HepG2 (cell line): ENCODE measurements around the gene ADAP2. TPM values are rescaled to one million over a fixed set of nuclear protein-coding genes. Genes with fewer than 3 reads are reported as not detected.
A peak's percentile ranks its signal among the peaks of the same experiment; 100 is the strongest.

Experiments used
- ATF7-NPFF ChIP-seq: sonication (generic); formaldehyde crosslinking; IDR thresholded peaks from 2 replicates; pipeline ENCODE4 v1.8.1; 2023; ENCODE audit warnings: mild to moderate bottlenecking, low read depth, missing genetic modification reagents, moderate library complexity
- HNRNPK ChIP-seq: fragments of 200-400 bp; formaldehyde crosslinking; IDR thresholded peaks from 2 replicates; pipeline ENCODE4 v1.6.1; 2018; ENCODE audit warnings: low read length, low read depth, moderate library complexity, mild to moderate bottlenecking; ENCODE audit not compliant: poor library complexity, severe bottlenecking
- JARID2 ChIP-seq: sonication (generic); formaldehyde crosslinking; IDR thresholded peaks from 2 replicates; pipeline ENCODE4 v1.8.1; 2023; ENCODE audit warnings: missing genetic modification reagents, inconsistent platforms; ENCODE audit not compliant: insufficient replicate concordance
- KMT2A ChIP-seq: sonication (generic); formaldehyde crosslinking; IDR thresholded peaks from 2 replicates; pipeline ENCODE4 v1.4.0; 2020; ENCODE audit warnings: missing genetic modification reagents
- RFX5 ChIP-seq: IDR thresholded peaks from 2 replicates; pipeline ENCODE4 v1.6.1; 2011; ENCODE audit warnings: low read depth, low read length, improper control_type of control experiment
- SP4 ChIP-seq: sonication (generic); formaldehyde crosslinking; IDR thresholded peaks from 2 replicates; pipeline ENCODE4 v1.8.1; 2023; ENCODE audit warnings: mild to moderate bottlenecking, missing genetic modification reagents
- THYN1 ChIP-seq: sonication (generic); formaldehyde crosslinking; IDR thresholded peaks from 2 replicates; pipeline ENCODE4 v1.8.1; 2023; ENCODE audit warnings: low read depth, mild to moderate bottlenecking, moderate library complexity, missing genetic modification reagents, borderline replicate concordance
- ZMYM4 ChIP-seq: sonication (generic); formaldehyde crosslinking; IDR thresholded peaks from 2 replicates; pipeline ENCODE4 v1.8.1; 2023; ENCODE audit warnings: mild to moderate bottlenecking, missing genetic modification reagents
- ZNF460 ChIP-seq: sonication (generic); formaldehyde crosslinking; IDR thresholded peaks from 2 replicates; pipeline ENCODE4 v1.5.1; 2020; ENCODE audit warnings: missing genetic modification reagents, mild to moderate bottlenecking, borderline replicate concordance
- ZNF780A ChIP-seq: sonication (generic); formaldehyde crosslinking; IDR thresholded peaks from 2 replicates; pipeline ENCODE4 v1.8.0; 2022; ENCODE audit warnings: mild to moderate bottlenecking, missing genetic modification reagents, moderate library complexity
- polyA plus RNA-seq, 8 experiments: library from polyadenylated mRNA; depleted of rRNA in 3 of 8; stranded (reverse) in 7 of 8; unstranded in 1 of 8; fragments of >200 nt; fragmentation: Illumina TruSeq in 4 of 8; extraction: Trizol in 4 of 8; gene quantifications; 2 replicates each; pipeline versions ENCODE4 v1.2.1 to v1.2.3, GENCODE V29; 2011 to 2016; ENCODE audit warnings: low read depth in 4 of 8, missing spikeins in 1 of 8, mixed read lengths in 1 of 8; ENCODE audit not compliant: insufficient read depth in 1 of 8
- total RNA-seq, 5 experiments: library from RNA; depleted of rRNA; stranded (reverse); fragments of >200 nt; fragmentation: Illumina TruSeq; extraction: Trizol; gene quantifications; 2 replicates each; pipeline ENCODE4 v1.2.3, GENCODE V29; 2016; ENCODE audit warnings: low read depth in 1 of 5
- TF ChIP-seq, protein P1 (sequence below): sonication (generic); formaldehyde crosslinking; IDR thresholded peaks from one replicate; pipeline ENCODE4 v1.5.1; 2020; ENCODE audit warnings: mild to moderate bottlenecking, missing genetic modification reagents; ENCODE audit errors: not compliant biosample characterization
- TF ChIP-seq, protein P2 (sequence below): sonication (generic); formaldehyde crosslinking; IDR thresholded peaks from 2 replicates; pipeline ENCODE4 v1.5.0; 2020; ENCODE audit warnings: mild to moderate bottlenecking, missing genetic modification reagents

Gene ADAP2
- total and polyA plus RNA-seq, 2 of the 13 experiments (the other 11 are each of a cell fraction or from before 2014, with no cell fraction given): 0.51 to 0.70 TPM

DNA sequence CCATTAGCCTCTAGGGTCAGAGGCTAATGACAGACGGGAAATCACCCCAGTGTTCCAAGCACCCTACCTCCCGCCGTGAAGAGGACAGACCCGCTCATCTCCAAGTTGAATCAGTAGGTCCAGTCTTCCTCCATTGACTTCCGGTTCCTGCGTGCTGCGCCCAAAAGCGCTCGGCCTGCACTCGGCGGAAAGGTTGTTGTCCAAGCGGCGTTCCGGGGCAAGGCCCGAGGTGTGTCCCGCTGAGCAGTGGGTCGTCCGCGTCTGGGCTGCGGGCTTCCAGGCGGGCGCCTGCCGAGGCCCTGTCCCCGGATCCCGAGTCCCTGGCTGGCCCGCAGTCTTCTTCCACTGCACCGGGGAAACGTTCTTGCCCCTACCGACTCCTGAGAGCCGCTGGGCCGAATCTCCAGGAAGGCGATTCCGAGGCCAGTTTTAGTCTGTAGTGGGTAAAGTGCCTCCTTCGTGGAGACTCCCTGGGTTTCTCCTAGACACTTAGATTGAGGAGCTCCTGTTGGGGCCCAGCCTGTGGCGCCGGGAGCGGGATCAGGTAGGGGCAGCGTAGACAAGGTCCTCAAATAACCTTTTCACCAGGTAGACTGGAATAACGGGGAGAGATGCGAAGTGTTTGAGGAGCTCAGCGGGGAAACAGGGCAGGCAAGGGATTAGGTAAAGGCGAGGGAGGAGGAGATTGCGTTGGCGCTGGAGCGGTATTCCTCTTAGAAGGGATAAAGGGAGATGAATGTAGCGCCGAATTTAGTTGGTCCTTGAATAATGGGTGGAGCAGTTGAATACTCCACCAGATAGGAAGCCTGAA lies 15.4 kb upstream of the ADAP2 start, which contains the start of gene TEFM (continued):
- TF ChIP-seq HNRNPK: no peak
- peak; percentile 88 for TF ChIP-seq SP4
- 0 out of 2 replicates have a peak, but pooled peaks have one; percentile 29 for TF ChIP-seq ATF7-NPFF
- TF ChIP-seq ZMYM4 (CRISPR knock-in tag): peak; percentile 83
- TF ChIP-seq RFX5: no peak
- no peak; the same call in 1 of the 2 replicates for TF ChIP-seq ZNF780A
- TF ChIP-seq JARID2 (CRISPR knock-in tag): no peak
- TF ChIP-seq, protein P1, sequence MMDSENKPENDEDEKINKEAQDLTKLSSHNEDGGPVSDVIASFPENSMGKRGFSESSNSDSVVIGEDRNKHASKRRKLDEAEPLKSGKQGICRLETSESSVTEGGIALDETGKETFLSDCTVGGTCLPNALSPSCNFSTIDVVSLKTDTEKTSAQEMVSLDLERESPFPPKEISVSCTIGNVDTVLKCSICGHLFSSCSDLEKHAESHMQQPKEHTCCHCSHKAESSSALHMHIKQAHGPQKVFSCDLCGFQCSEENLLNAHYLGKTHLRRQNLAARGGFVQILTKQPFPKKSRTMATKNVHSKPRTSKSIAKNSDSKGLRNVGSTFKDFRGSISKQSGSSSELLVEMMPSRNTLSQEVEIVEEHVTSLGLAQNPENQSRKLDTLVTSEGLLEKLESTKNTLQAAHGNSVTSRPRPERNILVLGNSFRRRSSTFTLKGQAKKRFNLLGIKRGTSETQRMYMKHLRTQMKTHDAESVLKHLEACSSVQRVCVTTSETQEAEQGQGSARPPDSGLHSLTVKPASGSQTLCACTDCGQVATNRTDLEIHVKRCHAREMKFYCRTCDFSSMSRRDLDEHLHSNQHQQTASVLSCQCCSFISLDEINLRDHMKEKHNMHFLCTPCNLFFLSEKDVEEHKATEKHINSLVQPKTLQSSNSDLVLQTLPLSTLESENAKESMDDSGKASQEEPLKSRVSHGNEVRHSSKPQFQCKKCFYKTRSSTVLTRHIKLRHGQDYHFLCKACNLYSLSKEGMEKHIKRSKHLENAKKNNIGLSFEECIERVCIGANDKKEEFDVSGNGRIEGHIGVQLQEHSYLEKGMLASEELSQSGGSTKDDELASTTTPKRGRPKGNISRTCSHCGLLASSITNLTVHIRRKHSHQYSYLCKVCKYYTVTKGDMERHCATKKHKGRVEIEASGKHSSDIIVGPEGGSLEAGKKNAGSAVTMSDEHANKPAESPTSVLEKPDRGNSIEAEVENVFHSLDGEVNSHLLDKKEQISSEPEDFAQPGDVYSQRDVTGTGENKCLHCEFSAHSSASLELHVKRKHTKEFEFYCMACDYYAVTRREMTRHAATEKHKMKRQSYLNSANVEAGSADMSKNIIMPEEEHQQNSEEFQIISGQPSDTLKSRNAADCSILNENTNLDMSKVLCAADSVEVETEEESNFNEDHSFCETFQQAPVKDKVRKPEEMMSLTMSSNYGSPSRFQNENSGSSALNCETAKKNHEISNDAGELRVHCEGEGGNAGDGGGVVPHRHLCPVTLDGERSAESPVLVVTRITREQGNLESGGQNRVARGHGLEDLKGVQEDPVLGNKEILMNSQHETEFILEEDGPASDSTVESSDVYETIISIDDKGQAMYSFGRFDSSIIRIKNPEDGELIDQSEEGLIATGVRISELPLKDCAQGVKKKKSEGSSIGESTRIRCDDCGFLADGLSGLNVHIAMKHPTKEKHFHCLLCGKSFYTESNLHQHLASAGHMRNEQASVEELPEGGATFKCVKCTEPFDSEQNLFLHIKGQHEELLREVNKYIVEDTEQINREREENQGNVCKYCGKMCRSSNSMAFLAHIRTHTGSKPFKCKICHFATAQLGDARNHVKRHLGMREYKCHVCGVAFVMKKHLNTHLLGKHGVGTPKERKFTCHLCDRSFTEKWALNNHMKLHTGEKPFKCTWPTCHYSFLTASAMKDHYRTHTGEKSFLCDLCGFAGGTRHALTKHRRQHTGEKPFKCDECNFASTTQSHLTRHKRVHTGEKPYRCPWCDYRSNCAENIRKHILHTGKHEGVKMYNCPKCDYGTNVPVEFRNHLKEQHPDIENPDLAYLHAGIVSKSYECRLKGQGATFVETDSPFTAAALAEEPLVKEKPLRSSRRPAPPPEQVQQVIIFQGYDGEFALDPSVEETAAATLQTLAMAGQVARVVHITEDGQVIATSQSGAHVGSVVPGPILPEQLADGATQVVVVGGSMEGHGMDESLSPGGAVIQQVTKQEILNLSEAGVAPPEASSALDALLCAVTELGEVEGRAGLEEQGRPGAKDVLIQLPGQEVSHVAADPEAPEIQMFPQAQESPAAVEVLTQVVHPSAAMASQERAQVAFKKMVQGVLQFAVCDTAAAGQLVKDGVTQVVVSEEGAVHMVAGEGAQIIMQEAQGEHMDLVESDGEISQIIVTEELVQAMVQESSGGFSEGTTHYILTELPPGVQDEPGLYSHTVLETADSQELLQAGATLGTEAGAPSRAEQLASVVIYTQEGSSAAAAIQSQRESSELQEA: no peak
- TF ChIP-seq KMT2A: peak; percentile 99
- TF ChIP-seq ZNF460 (CRISPR knock-in tag): no peak; the same call in 1 of the 2 replicates
- no peak for TF ChIP-seq THYN1
- TF ChIP-seq, protein P2, sequence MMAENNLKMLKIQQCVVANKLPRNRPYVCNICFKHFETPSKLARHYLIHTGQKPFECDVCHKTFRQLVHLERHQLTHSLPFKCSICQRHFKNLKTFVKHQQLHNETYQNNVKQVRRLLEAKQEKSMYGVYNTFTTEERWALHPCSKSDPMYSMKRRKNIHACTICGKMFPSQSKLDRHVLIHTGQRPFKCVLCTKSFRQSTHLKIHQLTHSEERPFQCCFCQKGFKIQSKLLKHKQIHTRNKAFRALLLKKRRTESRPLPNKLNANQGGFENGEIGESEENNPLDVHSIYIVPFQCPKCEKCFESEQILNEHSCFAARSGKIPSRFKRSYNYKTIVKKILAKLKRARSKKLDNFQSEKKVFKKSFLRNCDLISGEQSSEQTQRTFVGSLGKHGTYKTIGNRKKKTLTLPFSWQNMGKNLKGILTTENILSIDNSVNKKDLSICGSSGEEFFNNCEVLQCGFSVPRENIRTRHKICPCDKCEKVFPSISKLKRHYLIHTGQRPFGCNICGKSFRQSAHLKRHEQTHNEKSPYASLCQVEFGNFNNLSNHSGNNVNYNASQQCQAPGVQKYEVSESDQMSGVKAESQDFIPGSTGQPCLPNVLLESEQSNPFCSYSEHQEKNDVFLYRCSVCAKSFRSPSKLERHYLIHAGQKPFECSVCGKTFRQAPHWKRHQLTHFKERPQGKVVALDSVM (CRISPR knock-in tag): peak; percentile 83
